Pancreas (tissue), 10 donors: Measurements from ENCODE around the gene R3HDM1. TPM values are rescaled to one million over a fixed set of nuclear protein-coding genes. Genes with fewer than 3 reads are reported as not detected.
"Not testable (repeated sequence)": the region's sequence is repeated elsewhere in the genome, so short reads cannot be mapped to it uniquely, and the experiment has no call there.

Experiments
- ATAC-seq, 4 donors: fragments of 200-7000 bp; cut with Tn5 transposase; one replicate each; pipeline versions ENCODE4 v1.8.0 to v1.9.1; 2020; ENCODE audit warnings: mild to moderate bottlenecking in 4 of 4, moderate library complexity in 4 of 4
- DNase-seq, 6 donors: peaks; one replicate each; pipeline ENCODE4 v3.0.0-alpha.2; 2020
- FAIRE-seq: peaks from 2 replicates; lab custom pipeline; 2012; peaks lifted over from hg19 to GRCh38; lab: Jason Lieb, UNC
- H3K27ac ChIP-seq, 4 donors: fragments of 200-600 bp; sonication (generic); 1 replicate in 3 of 4; 2 replicates in 1 of 4; pipeline versions ENCODE4 v1.5.0 to v1.8.0; 2020
- H3K27me3 ChIP-seq, 4 donors: fragments of 200-600 bp; one replicate each; pipeline ENCODE4 v1.8.0; 2021
- H3K36me3 ChIP-seq, 3 donors: fragments of 200-600 bp; sonication (generic) in 1 of 3; one replicate each; pipeline versions ENCODE4 v1.5.0 to v1.8.0; 2020 to 2021
- H3K4me1 ChIP-seq, 3 donors: fragments of 200-600 bp; one replicate each; pipeline ENCODE4 v1.8.0; 2021
- H3K4me3 ChIP-seq, 4 donors: fragments of 200-600 bp; sonication (generic) in 2 of 4; one replicate each; pipeline versions ENCODE4 v1.5.0 to v1.8.0; 2020 to 2021
- H3K9me3 ChIP-seq, 4 donors: fragments of 200-600 bp; one replicate each; pipeline ENCODE4 v1.8.0; 2021
- CTCF ChIP-seq, 4 donors: fragments of 200-600 bp; sonication (generic) in 3 of 4; IDR thresholded peaks; one replicate each; pipeline versions ENCODE4 v1.5.0 to v1.8.0; 2021; ENCODE audit warnings: antibody characterized with exemption in 4 of 4
- WGBS, 2 donors: extraction: QIAGEN DNeasy Blood & Tissue Kit; methylation state at CpG; one replicate each; pipeline ENCODE4 v1.1.7; 2013; 5-methylcytosine and 5-hydroxymethylcytosine counted together
- intact Hi-C, 3 donors: fragments of 100-400 bp; cut with DNase I; formaldehyde crosslinking; loops; one replicate each; pipeline versions ENCODE4 v1.11.1 to v1.14.2; 2022
- polyA plus RNA-seq, 2 donors: library from polyadenylated mRNA; stranded (reverse); fragments of 200-250 nt; gene quantifications; one replicate each; pipeline ENCODE4 v1.2.3, GENCODE V29; 2013
- total RNA-seq, 6 donors: library from RNA; stranded (reverse); fragmentation: NEBNext Ultra II Directional in 4 of 6; extraction: Animal tissue kit (Norgen Biotek cat#: 25700) in 4 of 6; gene quantifications; one replicate each; pipeline versions ENCODE4 v1.2.1 to v1.2.4, GENCODE V29; 2021 to 2023
- donor health status: healthy with polysubstance abuse.
- donor health status: DM: no; HTN: no; CAD: no; lungs with moderate emphysema.
- donor health status: DM: no; HTN: no; CAD: no.
- donor health status: control.
- donor health status: control.
- donor health status: Bipolar disorder and iron deficiency.
- donor health status: DM: yes; HTN: yes; CAD: no.
- donor health status: DM: no; HTN: no; CAD: no.
- donor health status: DM: no; HTN: no; CAD: no.
- donor health status: DM: yes; HTN: yes; CAD: no.

R3HDM1 gene
- total and polyA plus RNA-seq, 8 donors = 6.8 to 16.0 (median 10.9) TPM

- Histone ChIP-seq H3K9me3 (no peaks in the 10 kb centered on the region), H3K4me3 (no peak overlapping the region), H3K27me3 (no peaks in the 10 kb centered on the region), H3K36me3 (no peaks in the 10 kb centered on the region), H3K4me1 (peaks cover 0 to 7% (median 5%) of the 10 kb centered on the region in 3 donors), H3K27ac (no peak overlapping the region)
- FAIRE-seq (no peak), ATAC-seq (no peak), DNase-seq (no peak)
- no peak for TF ChIP-seq CTCF (IDR thresholded peaks at IDR 0.05)
- 84 to 92% methylated on average over 2 of the region's 2 CpGs for WGBS, 2 donors
- intact Hi-C loops = no loop called here
Measured at GRCh38 chr2:135701442-135701841, 170.2 kb downstream of the R3HDM1 start.

GRCh38 chr2:135703300-135703699 lies 172.0 kb downstream of the R3HDM1 start:
- intact Hi-C loops = no loop called here

GRCh38 chr2:135704075-135704474 lies 172.8 kb downstream of the R3HDM1 start:
- intact Hi-C loops, H3K4me1 ChIP-seq, DNase-seq, H3K9me3 ChIP-seq, H3K4me3 ChIP-seq, H3K36me3 ChIP-seq, FAIRE-seq, H3K27ac ChIP-seq, H3K27me3 ChIP-seq, ATAC-seq: not testable (repeated sequence)
- WGBS, 2 donors = 92 to 93% methylated on average over 5 of the region's 5 CpGs

More at GRCh38 chr2:135703300-135703699, 172.0 kb downstream of the R3HDM1 start:
- Histone ChIP-seq H3K4me1 (peaks cover 0 to 7% (median 5%) of the 10 kb centered on the region in 3 donors), H3K9me3 (no peaks in the 10 kb centered on the region), H3K27ac (no peak overlapping the region), H3K36me3 (no peaks in the 10 kb centered on the region), H3K4me3 (no peak overlapping the region), H3K27me3 (no peaks in the 10 kb centered on the region)
- DNase-seq = peak in 1 of 6 donors; percentile 7
- WGBS, 2 donors = 8 to 17% methylated on average over 1 of the region's 1 CpG
- no peak for FAIRE-seq
- no peak for TF ChIP-seq CTCF (IDR thresholded peaks at IDR 0.05)
- ATAC-seq = peak in 3 of 4 donors; percentile 75 to 86 (median 82)

- Histone ChIP-seq H3K4me1 (peaks cover 0 to 5% (median 4%) of the 10 kb centered on the region in 3 donors), H3K9me3 (no peaks in the 10 kb centered on the region), H3K4me3 (no peak overlapping the region), H3K36me3 (no peaks in the 10 kb centered on the region), H3K27me3 (no peaks in the 10 kb centered on the region), H3K27ac (no peak overlapping the region)
- intact Hi-C loops = no loop called here
- 94 to 95% methylated on average over 4 of the region's 4 CpGs for WGBS, 2 donors
- DNase-seq (no peak), ATAC-seq (no peak), FAIRE-seq (no peak)
- TF ChIP-seq CTCF (IDR thresholded peaks at IDR 0.05) = no peak
Measured at GRCh38 chr2:135708159-135708558, 176.9 kb downstream of the R3HDM1 start.

GRCh38 chr2:135709992-135710391 lies 178.7 kb downstream of the R3HDM1 start:
- peak in 5 of 6 donors; percentile 18 to 81 (median 54) for DNase-seq
- no peaks in the 10 kb centered on the region for H3K9me3 ChIP-seq
- no peak for FAIRE-seq
- H3K4me1 ChIP-seq = no peaks in the 10 kb centered on the region
- no peak overlapping the region for H3K27ac ChIP-seq
- intact Hi-C loops = loop anchor here in 2 of 3 donors (10.0 kb wide), 2 partner anchors 705 to 725 kb away; no protein-coding TSS in a partner anchor
- no peak overlapping the region for H3K4me3 ChIP-seq
- 48 to 58% methylated on average over 6 of the region's 6 CpGs for WGBS, 2 donors
- no peaks in the 10 kb centered on the region for H3K27me3 ChIP-seq
- ATAC-seq = peak in 3 of 4 donors; percentile 81 to 89 (median 87)
- no peaks in the 10 kb centered on the region for H3K36me3 ChIP-seq
- TF ChIP-seq CTCF (IDR thresholded peaks at IDR 0.05) = peak; percentile 67 to 93 (median 90)

- H3K27ac ChIP-seq, ATAC-seq, H3K36me3 ChIP-seq, H3K27me3 ChIP-seq, H3K4me1 ChIP-seq, H3K9me3 ChIP-seq, H3K4me3 ChIP-seq, DNase-seq, FAIRE-seq: not testable (repeated sequence)
- intact Hi-C loops = loop anchor here in 2 of 3 donors (10.0 kb wide), 2 partner anchors 710 to 730 kb away; no protein-coding TSS in a partner anchor
- 90 to 96% methylated on average over 9 of the region's 9 CpGs for WGBS, 2 donors
Measured at GRCh38 chr2:135715086-135715485, 183.8 kb downstream of the R3HDM1 start.
